Measurements from ENCODE around the gene DUOX1.

DNA sequence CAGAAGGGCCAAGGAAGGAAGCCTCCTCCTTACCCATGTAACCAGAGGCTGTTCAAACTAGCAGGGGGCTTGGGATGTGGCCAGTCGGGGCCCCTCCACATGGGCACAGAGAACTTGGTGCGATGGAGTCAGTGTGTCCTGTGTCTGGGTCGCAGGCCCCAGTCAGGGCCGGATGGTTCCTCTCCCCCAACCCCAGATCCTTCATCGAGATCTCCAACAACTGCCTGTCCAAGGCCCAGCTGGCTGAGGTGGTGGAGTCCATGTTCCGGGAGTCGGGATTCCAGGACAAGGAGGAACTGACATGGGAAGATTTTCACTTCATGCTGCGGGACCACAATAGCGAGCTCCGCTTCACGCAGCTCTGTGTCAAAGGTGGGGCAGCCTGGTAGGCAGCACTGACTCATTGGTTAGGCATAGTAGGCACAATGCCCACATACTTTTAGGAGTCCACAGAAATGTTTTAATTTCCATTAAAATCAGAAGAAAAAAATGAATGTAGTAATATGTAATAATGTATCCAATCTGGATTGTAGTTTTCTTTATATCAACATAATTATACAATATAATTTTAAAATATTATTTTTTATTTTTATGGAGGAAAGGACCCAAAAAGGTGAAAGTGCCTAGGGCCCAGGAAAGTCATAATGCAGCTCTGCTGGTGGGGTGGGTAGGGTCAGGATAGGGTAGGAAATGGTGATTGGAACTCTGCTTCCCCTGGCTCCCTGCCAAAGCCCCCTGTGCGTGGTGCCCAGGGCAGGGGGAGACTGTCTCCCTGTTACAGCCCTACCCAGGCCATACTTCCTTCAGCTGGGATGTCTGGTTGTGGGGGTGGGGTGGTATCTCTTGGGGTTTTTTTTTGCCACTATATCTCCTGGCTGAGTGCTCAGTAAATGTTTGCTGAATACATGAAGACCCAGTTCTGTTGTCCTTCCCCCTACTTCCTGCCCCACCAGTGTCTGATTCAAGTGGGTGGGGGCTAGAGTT is 18.6 kb downstream of the DUOX1 start:
- TF ChIP-seq, protein P1, sequence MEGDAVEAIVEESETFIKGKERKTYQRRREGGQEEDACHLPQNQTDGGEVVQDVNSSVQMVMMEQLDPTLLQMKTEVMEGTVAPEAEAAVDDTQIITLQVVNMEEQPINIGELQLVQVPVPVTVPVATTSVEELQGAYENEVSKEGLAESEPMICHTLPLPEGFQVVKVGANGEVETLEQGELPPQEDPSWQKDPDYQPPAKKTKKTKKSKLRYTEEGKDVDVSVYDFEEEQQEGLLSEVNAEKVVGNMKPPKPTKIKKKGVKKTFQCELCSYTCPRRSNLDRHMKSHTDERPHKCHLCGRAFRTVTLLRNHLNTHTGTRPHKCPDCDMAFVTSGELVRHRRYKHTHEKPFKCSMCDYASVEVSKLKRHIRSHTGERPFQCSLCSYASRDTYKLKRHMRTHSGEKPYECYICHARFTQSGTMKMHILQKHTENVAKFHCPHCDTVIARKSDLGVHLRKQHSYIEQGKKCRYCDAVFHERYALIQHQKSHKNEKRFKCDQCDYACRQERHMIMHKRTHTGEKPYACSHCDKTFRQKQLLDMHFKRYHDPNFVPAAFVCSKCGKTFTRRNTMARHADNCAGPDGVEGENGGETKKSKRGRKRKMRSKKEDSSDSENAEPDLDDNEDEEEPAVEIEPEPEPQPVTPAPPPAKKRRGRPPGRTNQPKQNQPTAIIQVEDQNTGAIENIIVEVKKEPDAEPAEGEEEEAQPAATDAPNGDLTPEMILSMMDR (IDR thresholded peaks at IDR 0.05; ENCODE audit: low read depth, low read length): no peak
- no peak for TF ChIP-seq EZH2phosphoT487 (IDR thresholded peaks at IDR 0.05; ENCODE audit: low read depth)
